Sciatic nerve (tissue), 2 donors: Measurements from ENCODE around the gene PPFIA3. TPM values are rescaled to one million over a fixed set of nuclear protein-coding genes. Genes with fewer than 3 reads are reported as not detected.

ENCODE experiments used
- ATAC-seq: fragments of 200-7000 bp; cut with Tn5 transposase; one replicate; pipeline ENCODE4 v1.9.1; 2020; ENCODE audit warnings: mild to moderate bottlenecking, moderate library complexity
- DNase-seq: peaks from one replicate; pipeline ENCODE4 v3.0.0-alpha.2; 2020; ENCODE audit warnings: low spot score
- intact Hi-C: fragments of 100-400 bp; cut with DNase I; formaldehyde crosslinking; loops from one replicate; pipeline ENCODE4 v1.14.2; 2022
- total RNA-seq: library from RNA; stranded (reverse); fragmentation: NEBNext Ultra II Directional; extraction: Animal tissue kit (Norgen Biotek cat#: 25700); gene quantifications from one replicate; pipeline ENCODE4 v1.2.1, GENCODE V29; 2021
- donor health status: DM: no; HTN: no; CAD: no.
- donor health status: DM: no; HTN: no; CAD: no.

PPFIA3 gene
- total RNA-seq, 1 donor from 2014 or later, result 6.3 TPM

- DNase-seq, result no peak
- intact Hi-C loops, result no loop called here
- no peak for ATAC-seq
Observed at GRCh38 chr19:49196527-49197240, 77.3 kb downstream of the PPFIA3 start.

GRCh38 chr19:49200238-49200862 lies 81.0 kb downstream of the PPFIA3 start:
- ATAC-seq (peak; percentile 30), DNase-seq (no peak)
- intact Hi-C loops, result no loop called here

Other genes with a start within 250 kb of the PPFIA3 start
- gene PPP1R15A, start 247.1 kb upstream of the PPFIA3 start, total RNA-seq, result 95.8 TPM
- 1.1 TPM for gene TULP2, start 220.8 kb upstream of the PPFIA3 start, total RNA-seq
- 262 TPM for gene NUCB1, start 219.2 kb upstream of the PPFIA3 start, total RNA-seq
- gene DHDH, start 185.8 kb upstream of the PPFIA3 start, total RNA-seq, result 1.1 TPM
- gene BAX, start 164.7 kb upstream of the PPFIA3 start, total RNA-seq, result 48.0 TPM
- gene FTL, start 154.2 kb upstream of the PPFIA3 start, total RNA-seq, result 3,094 TPM
- gene GYS1, start 126.2 kb upstream of the PPFIA3 start, total RNA-seq, result 42.0 TPM
- 29.9 TPM for gene RUVBL2, start 125.7 kb upstream of the PPFIA3 start, total RNA-seq
- gene LHB, start 102.5 kb upstream of the PPFIA3 start, total RNA-seq, result not detected
- gene CGB3, start 95.2 kb upstream of the PPFIA3 start, total RNA-seq, result not detected
- gene CGB2, start 87.7 kb upstream of the PPFIA3 start, total RNA-seq, result not detected
- not detected for gene CGB1, start 82.6 kb upstream of the PPFIA3 start, total RNA-seq
- not detected for gene CGB5, start 75.7 kb upstream of the PPFIA3 start, total RNA-seq
- gene CGB8, start 70.4 kb upstream of the PPFIA3 start, total RNA-seq, result not detected
- not detected for gene CGB7, start 61.8 kb upstream of the PPFIA3 start, total RNA-seq
- not detected for gene NTF4, start 54.7 kb upstream of the PPFIA3 start, total RNA-seq
- not detected for gene KCNA7, start 46.8 kb upstream of the PPFIA3 start, total RNA-seq
- 299 TPM for gene SNRNP70, start 34.1 kb upstream of the PPFIA3 start, total RNA-seq
- gene LIN7B, start 5.2 kb upstream of the PPFIA3 start, total RNA-seq, result 9.8 TPM
- gene C19orf73, start 401 bp upstream of the PPFIA3 start, total RNA-seq, result 0.67 TPM
- 5.1 TPM for gene HRC, start 35.9 kb downstream of the PPFIA3 start, total RNA-seq
- gene TRPM4, start 38.2 kb downstream of the PPFIA3 start, total RNA-seq, result 32.5 TPM
- gene SLC6A16, start 205.6 kb downstream of the PPFIA3 start, total RNA-seq, result 5.6 TPM
- 21.3 TPM for gene CD37, start 215.9 kb downstream of the PPFIA3 start, total RNA-seq
- 33.0 TPM for gene TEAD2, start 242.9 kb downstream of the PPFIA3 start, total RNA-seq
- 0.89 TPM for gene DKKL1, start 244.3 kb downstream of the PPFIA3 start, total RNA-seq